HG03025 (cell line): ENCODE measurements around the gene OR2J3.
"Not testable (repeated sequence)": the region's sequence is repeated elsewhere in the genome, so short reads cannot be mapped to it uniquely, and the experiment has no call there.

Source experiments
- ATAC-seq: cut with Tn5 transposase; IDR thresholded peaks from one replicate; pipeline ENCODE4 v1.9.1; 2021; ENCODE audit warnings: mild to moderate bottlenecking, moderate library complexity; ENCODE audit not compliant: unreplicated experiment, low FRiP score

The OR2J3 gene

GRCh38 chr6:29159922-29160321 is 52.1 kb downstream of the OR2J3 start:
- ATAC-seq: not testable (repeated sequence)
